PC-9 (cell line): Measurements from ENCODE around the gene SLC4A4.

Experiments used
- CTCF ChIP-seq: fragments of 200-600 bp; sonication (generic); conservative IDR thresholded peaks from 2 replicates; pipeline ENCODE4 v1.6.1; 2017; ENCODE audit warnings: mixed run types, antibody characterized with exemption, mild to moderate bottlenecking, moderate library complexity
- EZH2 ChIP-seq: fragments of 200-600 bp; sonication (generic); IDR thresholded peaks from 2 replicates; pipeline ENCODE4 v1.8.0; 2017; ENCODE audit warnings: antibody characterized with exemption, low read depth

- TF ChIP-seq CTCF: no peak
- TF ChIP-seq EZH2: no peak
These were observed 78.3 kb downstream of the SLC4A4 start for GRCh38 chr4:71417150-71417549.
